ENCODE results near the gene EME1.
"Not testable (repeated sequence)": the region's sequence is repeated elsewhere in the genome, so short reads cannot be mapped to it uniquely, and the experiment has no call there.

Gene EME1

DNA sequence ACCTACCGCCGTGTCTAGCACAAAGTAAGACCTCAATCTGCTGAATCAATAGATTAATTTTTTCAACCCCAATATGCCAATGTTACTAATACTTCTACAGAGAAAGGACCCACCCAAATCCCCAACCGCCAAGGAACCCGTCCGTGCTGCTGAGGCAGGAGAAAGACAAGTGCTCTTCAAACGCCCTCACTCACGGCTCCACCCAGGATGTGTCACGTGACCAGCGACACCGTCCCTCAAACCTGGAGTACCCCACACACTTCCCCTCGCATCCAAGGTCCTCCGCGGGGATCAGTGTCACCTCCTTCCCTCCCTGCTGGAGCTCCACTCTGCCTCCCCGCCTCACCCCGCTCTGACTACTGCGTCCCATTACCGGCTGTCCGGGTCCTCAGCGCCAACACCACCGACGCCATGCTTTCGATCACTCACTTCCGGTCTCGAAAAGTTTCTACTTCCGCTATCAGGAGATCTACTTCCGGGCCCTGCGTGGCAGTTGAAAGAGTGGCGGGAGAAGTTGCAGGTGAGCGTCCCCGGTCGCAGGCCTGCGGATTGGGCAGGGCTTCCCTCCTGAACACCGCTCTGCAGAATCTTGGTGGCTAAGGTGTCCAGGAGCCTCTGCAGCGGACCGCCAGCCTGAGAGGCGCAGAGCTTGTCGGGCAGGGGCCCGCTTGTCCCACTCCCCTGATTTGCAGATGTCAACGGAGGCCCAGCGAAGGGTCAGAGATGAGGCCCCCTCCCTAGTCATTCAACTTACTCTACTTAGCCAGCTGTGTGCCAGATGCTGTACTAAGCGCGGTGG, at the start of gene EME1, which contains the start of gene MRPL27:
Gene EME1, plus strand, starts transcription at position 472 of the 799 bp plus-strand sequence. CDS start 1,980 bp downstream, outside the sequence.
Gene MRPL27, minus strand, starts transcription at position 427 of the 799 bp plus-strand sequence. Its CDS starts 14 bp downstream, at position 413.
- peak; percentile 90 for DNase-seq

DNA sequence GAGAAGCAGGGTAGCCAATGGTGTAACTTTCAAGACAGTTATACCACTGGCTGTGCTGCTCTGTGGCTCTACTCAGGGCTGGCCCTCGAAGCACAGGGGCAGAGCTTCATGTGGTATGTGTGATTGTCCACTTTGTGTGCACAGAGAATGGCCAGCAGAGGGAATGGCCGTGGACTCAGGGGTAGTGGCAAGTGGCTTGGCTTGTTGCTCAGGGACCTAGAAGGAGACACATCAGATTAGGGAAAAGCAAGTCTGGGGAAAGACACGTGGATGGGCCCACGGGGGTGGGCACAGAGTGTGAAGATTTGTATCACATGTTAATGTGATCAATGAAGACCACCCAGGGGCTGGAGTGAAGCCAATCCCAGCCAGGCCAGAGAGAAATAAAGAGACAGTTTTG, 47.1 kb upstream of the EME1 start:
- no peak for DNase-seq

DNA sequence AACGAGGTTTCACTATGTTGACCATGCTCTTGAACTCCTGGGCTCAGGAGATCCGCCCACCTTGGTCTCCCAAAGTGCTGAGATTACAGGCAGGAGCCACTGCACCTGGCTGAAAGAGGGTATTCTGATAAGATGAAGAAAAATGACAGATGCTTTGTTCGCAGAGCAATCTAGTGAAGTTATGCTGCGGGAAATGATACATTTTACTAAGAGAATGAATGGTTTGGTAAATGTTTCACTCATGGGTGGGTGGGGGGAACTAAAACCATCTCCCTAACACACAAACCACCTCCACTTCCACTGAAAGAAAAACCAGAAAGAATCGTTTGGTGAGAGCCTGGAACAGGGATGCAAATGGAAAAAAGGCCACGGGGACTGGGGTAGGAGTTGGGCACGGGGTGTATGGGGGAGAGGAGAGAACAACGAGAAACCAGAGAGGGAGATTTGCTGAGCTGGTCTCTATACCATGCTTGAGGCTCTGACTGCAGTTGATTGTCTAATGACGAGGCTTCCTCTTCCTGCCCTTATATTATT, 46.1 kb upstream of the EME1 start:
- no peak for DNase-seq

- no peak for DNase-seq
Observed at GRCh38 chr17:50328363-50329325, 44.4 kb upstream of the EME1 start.

- DNase-seq: no peak
Observed at GRCh38 chr17:50329716-50330115, 43.3 kb upstream of the EME1 start.

GRCh38 chr17:50330151-50330775, 42.8 kb upstream of the EME1 start:
- no peak for DNase-seq

DNA sequence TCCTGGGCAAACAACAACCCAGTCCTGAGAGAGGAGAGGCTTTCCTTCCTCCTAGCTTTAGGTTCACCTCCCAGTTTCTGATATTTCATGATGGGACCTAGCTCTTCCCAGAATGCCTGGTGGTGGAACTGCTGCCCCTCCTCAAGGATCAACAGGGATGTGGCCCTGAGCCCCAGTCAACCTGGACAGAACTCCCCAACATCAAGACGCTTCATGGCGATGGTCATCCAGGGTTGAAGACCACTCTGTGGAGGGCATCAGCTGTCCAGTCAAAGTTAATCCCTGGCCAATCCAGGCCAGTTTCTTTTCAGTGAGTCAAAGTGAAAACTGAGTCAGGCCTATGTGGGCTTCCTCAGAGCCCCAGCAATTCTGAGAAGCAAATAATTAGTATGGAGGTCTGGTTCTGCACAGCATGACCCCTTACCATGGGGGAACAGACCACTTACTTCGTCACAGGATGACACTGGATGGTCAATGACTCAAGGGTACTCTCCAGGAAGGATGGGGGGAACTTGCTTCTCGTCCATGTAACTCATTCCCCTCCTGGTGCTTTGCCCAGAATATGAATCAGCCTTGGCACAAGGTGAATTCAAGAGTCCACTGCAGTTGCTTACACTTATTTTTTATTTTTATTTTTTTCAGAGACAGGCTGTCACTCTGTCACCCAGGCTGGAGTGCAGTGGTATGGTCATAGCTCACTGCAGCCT, 41.8 kb upstream of the EME1 start:
- no peak for DNase-seq

DNA sequence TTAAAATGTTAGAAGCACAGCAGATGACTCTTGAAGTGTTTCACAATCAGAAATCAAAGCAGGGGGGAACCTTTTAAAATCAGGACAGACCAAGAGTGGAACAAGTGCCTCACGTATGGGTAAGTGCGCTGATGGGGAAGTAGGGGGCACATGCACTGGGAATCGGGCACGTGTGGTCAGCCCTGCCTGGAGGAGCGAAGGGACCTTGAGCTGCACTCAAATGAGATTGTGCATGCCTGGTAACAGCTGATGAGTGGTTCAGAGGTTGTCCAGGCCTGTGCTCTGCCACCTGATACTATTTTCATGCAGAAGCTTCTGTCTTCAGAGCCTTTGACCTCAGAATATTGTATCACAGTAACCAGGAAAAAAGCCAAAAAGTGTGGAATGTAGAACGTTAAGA, 40.8 kb upstream of the EME1 start:
- DNase-seq: no peak

- not testable (repeated sequence) for DNase-seq
Observed at GRCh38 chr17:50333291-50334057, 39.6 kb upstream of the EME1 start.

- no peak for DNase-seq
Observed at GRCh38 chr17:50337956-50338355, 35.1 kb upstream of the EME1 start.

DNA sequence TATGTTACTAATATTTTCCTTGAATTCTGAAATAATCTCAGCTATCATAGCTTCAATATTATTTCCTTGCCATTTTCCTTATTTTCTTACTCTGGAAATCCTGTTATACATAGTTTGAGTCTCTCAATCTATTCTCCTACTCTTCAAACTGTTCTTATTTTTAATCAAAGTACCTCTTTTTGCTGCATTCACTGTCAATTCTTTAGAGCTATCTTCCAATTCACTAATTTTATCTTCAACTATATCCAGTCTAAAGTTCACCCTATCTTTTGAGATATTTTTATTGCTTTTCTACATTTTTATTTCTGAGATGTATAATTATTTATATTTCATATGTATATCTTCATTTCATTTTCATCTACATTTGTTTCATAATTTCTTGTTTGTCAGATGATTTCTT, 34.4 kb upstream of the EME1 start:
- DNase-seq: no peak

DNA sequence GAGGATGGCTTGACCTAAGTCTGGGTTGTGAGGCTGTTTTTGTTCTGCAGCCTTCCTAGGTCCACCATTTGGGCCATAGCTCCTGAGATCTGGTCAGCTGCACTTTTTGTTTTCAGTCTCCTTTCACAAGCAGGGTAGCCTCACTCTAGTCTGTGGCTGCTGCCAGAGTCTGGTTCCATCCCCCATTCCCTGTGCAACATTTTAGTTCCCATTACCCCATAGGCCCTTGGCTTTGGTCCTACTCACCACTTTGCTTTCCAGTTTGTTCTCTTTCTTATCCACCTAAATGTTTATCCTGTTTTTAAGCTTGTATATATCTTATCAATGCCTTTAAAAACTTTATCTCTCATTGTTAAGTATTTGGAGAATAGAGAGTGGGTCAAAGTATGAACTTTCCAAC, 33.6 kb upstream of the EME1 start:
- DNase-seq: no peak

DNA sequence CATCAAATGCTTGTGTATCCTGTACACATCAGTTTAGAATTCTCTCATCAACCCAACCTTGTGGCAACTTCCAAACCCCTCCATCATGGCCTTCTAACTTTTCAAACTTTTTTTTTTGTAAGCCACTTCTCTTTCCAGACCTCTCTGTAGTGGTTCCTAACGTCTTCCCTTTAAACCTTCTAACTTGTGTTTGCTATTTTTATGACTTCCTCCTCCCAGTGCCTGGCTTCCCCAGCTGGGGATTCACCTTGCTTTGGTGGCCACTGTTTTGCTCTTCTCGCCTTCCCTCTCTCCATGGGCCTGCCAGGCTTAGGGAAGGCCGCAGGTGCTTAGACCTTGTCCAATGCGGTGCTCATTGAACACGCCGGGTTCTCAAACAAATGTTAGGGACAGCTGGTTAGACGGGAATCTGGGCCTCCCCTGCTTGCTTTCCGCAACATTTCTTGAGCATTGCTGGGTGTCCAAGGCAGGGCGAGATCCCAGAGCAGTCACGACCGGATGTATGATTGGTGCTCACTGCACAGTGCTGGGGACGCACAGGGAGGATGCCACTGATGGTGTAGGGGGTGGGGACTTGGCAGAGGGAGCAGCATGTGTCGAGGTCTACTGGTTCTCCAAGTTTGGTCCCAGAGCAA, 28.2 kb upstream of the EME1 start:
- DNase-seq: no peak

- peak; percentile 92 to 93 for DNase-seq
Observed at GRCh38 chr17:50345432-50346312, 27.4 kb upstream of the EME1 start, which contains the start of gene XYLT2. TSS of gene XYLT2 (plus strand) at chr17:50346126. CDS start at chr17:50346141, 15 bp downstream.

GRCh38 chr17:50346313-50347116, 26.5 kb upstream of the EME1 start:
- DNase-seq: peak; percentile 72 to 73

DNA sequence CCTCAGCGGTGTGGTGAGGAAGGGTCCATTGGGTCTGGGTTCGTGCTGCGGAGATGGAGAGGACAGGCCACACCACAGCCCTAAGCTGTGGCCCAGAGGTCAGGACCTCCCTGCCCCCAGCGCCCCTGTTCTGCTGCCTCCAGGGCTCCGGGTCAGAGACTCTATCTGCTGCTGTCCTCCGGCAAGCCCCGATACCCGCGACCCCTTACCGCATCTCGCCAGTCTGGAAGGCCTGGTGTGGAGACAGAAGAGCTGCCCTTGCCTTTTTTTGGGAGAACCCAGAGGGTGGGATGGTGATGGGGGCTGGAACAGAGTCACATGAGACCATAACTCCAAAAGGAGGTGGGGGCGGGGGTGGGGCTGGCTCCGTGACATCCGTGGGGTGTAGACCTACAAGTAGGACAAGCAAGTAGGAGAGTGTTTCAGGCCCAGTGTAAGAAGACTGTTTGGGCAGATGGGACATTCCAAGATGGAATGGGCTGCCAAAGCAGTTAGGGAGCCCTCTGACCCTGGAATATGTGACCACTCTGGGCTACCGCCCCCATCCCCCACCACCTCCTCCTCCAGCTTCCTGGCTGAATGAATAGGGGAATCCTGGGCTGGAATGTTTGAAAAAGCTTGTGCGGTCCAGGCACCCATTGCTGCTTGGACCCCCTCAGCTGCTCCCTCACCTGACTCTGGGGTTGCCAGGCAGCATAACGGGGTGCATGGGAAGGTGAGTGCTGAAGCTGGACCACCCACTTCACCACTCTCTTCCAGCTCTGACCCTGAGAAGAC, 25.7 kb upstream of the EME1 start:
- DNase-seq: peak in 1 of 2 experiments; percentile 25

DNA sequence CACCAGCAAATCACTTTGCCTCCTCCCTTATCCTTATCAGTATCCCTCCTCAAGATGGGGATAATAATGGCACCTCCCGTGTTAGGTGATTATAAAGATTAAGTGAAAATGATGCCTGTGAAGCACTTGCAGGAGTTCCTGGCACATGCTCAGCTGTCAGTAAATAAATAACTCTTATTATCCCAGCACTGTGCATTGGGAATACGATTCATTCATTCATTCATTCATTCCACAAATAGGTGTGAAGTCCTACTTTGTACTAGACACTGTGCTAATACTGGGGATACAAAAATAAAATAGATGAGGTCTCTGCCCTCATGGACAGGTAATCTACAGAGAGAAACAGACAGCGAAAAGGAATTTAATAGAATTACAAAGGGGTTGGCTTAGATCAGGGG, 25.1 kb upstream of the EME1 start:
- DNase-seq: no peak
